ENCODE data around the gene NENF.

Gene NENF

GRCh38 chr1:212401042-212401441 is 31.7 kb upstream of the NENF start:
- in situ Hi-C loops (cut with HindIII; ENCODE audit: low sequenced_read_pairs), result no loop called here
- DNase-seq (ENCODE audit: low read depth, low spot score), result no peak
- H3K4me3 ChIP-seq (ENCODE audit: low read depth, low read length), result no peak overlapping the region
- no peak for TF ChIP-seq CTCF (IDR thresholded peaks at IDR 0.05; ENCODE audit: low read depth, low read length)

- peak; percentile 6 for DNase-seq (ENCODE audit: low read depth, low spot score)
- in situ Hi-C loops (cut with HindIII; ENCODE audit: low sequenced_read_pairs), result no loop called here
Observed at GRCh38 chr1:212401838-212402582, 30.7 kb upstream of the NENF start.

GRCh38 chr1:212402666-212403321 is 29.9 kb upstream of the NENF start:
- no peak for DNase-seq (ENCODE audit: low read depth, low spot score)
- in situ Hi-C loops (cut with HindIII; ENCODE audit: low sequenced_read_pairs), result no loop called here
- TF ChIP-seq CTCF (IDR thresholded peaks at IDR 0.05; ENCODE audit: low read depth, low read length), result no peak
- H3K4me3 ChIP-seq (ENCODE audit: low read depth, low read length), result no peak overlapping the region

More at GRCh38 chr1:212401838-212402582, 30.7 kb upstream of the NENF start:
- H3K4me3 ChIP-seq (ENCODE audit: low read depth, low read length), result no peak overlapping the region
- no peak for TF ChIP-seq CTCF (IDR thresholded peaks at IDR 0.05; ENCODE audit: low read depth, low read length)

- DNase-seq (ENCODE audit: low read depth, low spot score), result no peak
- in situ Hi-C loops (cut with HindIII; ENCODE audit: low sequenced_read_pairs), result no loop called here
- TF ChIP-seq CTCF (IDR thresholded peaks at IDR 0.05; ENCODE audit: low read depth, low read length), result no peak
Observed at GRCh38 chr1:212410231-212410820, 22.4 kb upstream of the NENF start.

GRCh38 chr1:212412374-212412773 is 20.3 kb upstream of the NENF start:
- TF ChIP-seq CTCF (IDR thresholded peaks at IDR 0.05; ENCODE audit: low read depth, low read length), result no peak
- in situ Hi-C loops (cut with HindIII; ENCODE audit: low sequenced_read_pairs), result no loop called here
- no peak overlapping the region for H3K4me3 ChIP-seq (ENCODE audit: low read depth, low read length)

More at GRCh38 chr1:212410231-212410820, 22.4 kb upstream of the NENF start:
- H3K4me3 ChIP-seq (ENCODE audit: low read depth, low read length), result no peak overlapping the region

GRCh38 chr1:212413902-212414327 is 18.8 kb upstream of the NENF start:
- TF ChIP-seq CTCF (IDR thresholded peaks at IDR 0.05; ENCODE audit: low read depth, low read length), result no peak
- DNase-seq (ENCODE audit: low read depth, low spot score), result peak; percentile 23
- in situ Hi-C loops (cut with HindIII; ENCODE audit: low sequenced_read_pairs), result no loop called here

More at GRCh38 chr1:212412374-212412773, 20.3 kb upstream of the NENF start:
- no peak for DNase-seq (ENCODE audit: low read depth, low spot score)

More at GRCh38 chr1:212413902-212414327, 18.8 kb upstream of the NENF start:
- H3K4me3 ChIP-seq (ENCODE audit: low read depth, low read length), result peak overlapping the region; percentile 82
